22Rv1 (cell line): ENCODE measurements around the gene ENTPD7.

Source experiments
- ZFX ChIP-seq: fragments of 450-650 bp; IDR thresholded peaks from 2 replicates; pipeline ENCODE4 v1.6.1; 2017; ENCODE audit warnings: antibody characterized with exemption, borderline replicate concordance
- TF ChIP-seq, protein P1 (sequence below): fragments of 450-650 bp; IDR thresholded peaks from 2 replicates; pipeline ENCODE4 v1.5.1; 2017; ENCODE audit warnings: mild to moderate bottlenecking

DNA sequence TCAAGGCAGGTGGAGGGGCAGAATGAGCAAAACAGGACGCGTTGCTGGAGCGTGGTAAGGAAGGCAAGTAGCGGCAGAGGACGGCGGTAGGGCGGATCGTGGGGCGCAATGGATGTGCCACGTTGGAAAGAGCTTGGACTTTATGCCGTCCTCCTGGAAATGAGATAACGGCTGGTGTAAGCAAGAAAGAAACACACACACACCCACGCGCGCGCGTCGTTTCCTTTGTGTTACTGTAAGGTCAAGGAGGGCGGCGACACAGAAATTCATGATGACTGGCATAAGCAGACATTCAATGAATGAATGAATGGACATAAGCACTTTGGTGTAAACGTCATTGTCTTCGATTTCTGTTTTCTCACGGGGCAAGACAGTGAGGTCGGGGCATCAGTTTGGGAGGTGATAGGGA is 683 bp upstream of the ENTPD7 start:
- TF ChIP-seq, protein P1, sequence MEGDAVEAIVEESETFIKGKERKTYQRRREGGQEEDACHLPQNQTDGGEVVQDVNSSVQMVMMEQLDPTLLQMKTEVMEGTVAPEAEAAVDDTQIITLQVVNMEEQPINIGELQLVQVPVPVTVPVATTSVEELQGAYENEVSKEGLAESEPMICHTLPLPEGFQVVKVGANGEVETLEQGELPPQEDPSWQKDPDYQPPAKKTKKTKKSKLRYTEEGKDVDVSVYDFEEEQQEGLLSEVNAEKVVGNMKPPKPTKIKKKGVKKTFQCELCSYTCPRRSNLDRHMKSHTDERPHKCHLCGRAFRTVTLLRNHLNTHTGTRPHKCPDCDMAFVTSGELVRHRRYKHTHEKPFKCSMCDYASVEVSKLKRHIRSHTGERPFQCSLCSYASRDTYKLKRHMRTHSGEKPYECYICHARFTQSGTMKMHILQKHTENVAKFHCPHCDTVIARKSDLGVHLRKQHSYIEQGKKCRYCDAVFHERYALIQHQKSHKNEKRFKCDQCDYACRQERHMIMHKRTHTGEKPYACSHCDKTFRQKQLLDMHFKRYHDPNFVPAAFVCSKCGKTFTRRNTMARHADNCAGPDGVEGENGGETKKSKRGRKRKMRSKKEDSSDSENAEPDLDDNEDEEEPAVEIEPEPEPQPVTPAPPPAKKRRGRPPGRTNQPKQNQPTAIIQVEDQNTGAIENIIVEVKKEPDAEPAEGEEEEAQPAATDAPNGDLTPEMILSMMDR, result no peak
- TF ChIP-seq ZFX, result no peak
